Measurements from ENCODE around the gene SNX20.

Gene SNX20

GRCh38 chr16:50702725-50703124, 21.6 kb upstream of the SNX20 start:
- Histone ChIP-seq H3K4me3 (IDR thresholded peaks at IDR 0.05; ENCODE audit: insufficient read depth, low read depth, low read length) (no peak overlapping the region), H3K4me1 (ENCODE audit: low read depth, poor library complexity, severe bottlenecking) (no peaks in the 10 kb centered on the region), H4K20me1 (ENCODE audit: insufficient read depth) (no peaks in the 10 kb centered on the region), H3K4me2 (no peak overlapping the region), H3K27ac (no peak overlapping the region), H3K9ac (no peak overlapping the region), H2AFZ (ENCODE audit: low read depth) (no peak overlapping the region), H3K36me3 (ENCODE audit: insufficient read depth) (no peaks in the 10 kb centered on the region), H3K79me2 (ENCODE audit: insufficient read depth, low read depth) (no peaks in the 10 kb centered on the region), H3K27me3 (ENCODE audit: insufficient read depth, low read depth) (no peaks in the 10 kb centered on the region)
- no peak for TF ChIP-seq CTCF (conservative IDR thresholded peaks at IDR 0.05; ENCODE audit: low read depth, low read length)

- Histone ChIP-seq H3K27ac (no peak overlapping the region), H3K79me2 (ENCODE audit: insufficient read depth, low read depth) (no peaks in the 10 kb centered on the region), H3K4me1 (ENCODE audit: low read depth, poor library complexity, severe bottlenecking) (no peaks in the 10 kb centered on the region), H3K9ac (no peak overlapping the region), H3K27me3 (ENCODE audit: insufficient read depth, low read depth) (no peaks in the 10 kb centered on the region), H3K4me2 (no peak overlapping the region), H3K36me3 (ENCODE audit: insufficient read depth) (no peaks in the 10 kb centered on the region), H3K4me3 (IDR thresholded peaks at IDR 0.05; ENCODE audit: insufficient read depth, low read depth, low read length) (no peak overlapping the region), H4K20me1 (ENCODE audit: insufficient read depth) (no peaks in the 10 kb centered on the region), H2AFZ (ENCODE audit: low read depth) (no peak overlapping the region)
- no peak for TF ChIP-seq CTCF (conservative IDR thresholded peaks at IDR 0.05; ENCODE audit: low read depth, low read length)
Observed at GRCh38 chr16:50699326-50700159, 18.4 kb upstream of the SNX20 start.

- Histone ChIP-seq H3K4me3 (IDR thresholded peaks at IDR 0.05; ENCODE audit: insufficient read depth, low read depth, low read length) (no peak overlapping the region), H3K9ac (no peak overlapping the region), H3K27me3 (ENCODE audit: insufficient read depth, low read depth) (no peaks in the 10 kb centered on the region), H3K27ac (no peak overlapping the region), H2AFZ (ENCODE audit: low read depth) (peak overlapping the region; percentile 30; the same call in 1 of the 2 replicates), H4K20me1 (ENCODE audit: insufficient read depth) (no peaks in the 10 kb centered on the region), H3K79me2 (ENCODE audit: insufficient read depth, low read depth) (no peaks in the 10 kb centered on the region), H3K4me1 (ENCODE audit: low read depth, poor library complexity, severe bottlenecking) (no peaks in the 10 kb centered on the region), H3K4me2 (no peak overlapping the region), H3K36me3 (ENCODE audit: insufficient read depth) (no peaks in the 10 kb centered on the region)
- no peak for TF ChIP-seq CTCF (conservative IDR thresholded peaks at IDR 0.05; ENCODE audit: low read depth, low read length)
Observed at GRCh38 chr16:50697881-50698767, 17.0 kb upstream of the SNX20 start.

DNA sequence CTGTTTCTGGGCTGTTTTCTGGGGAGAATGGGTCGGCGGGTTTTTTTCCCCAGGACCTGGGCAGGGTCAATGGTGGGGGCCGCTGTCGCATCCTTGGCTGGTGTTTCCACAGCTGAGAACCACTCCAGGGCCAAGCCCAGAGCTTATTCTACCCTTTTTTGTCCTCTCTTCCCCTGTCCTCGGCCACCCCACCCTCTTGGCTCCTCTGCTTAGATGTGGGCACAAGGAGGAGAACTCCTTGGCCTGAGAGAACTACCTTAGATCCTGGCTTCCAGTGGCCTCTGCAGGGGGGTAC, 16.3 kb upstream of the SNX20 start:
- Histone ChIP-seq H3K36me3 (ENCODE audit: insufficient read depth) (no peaks in the 10 kb centered on the region), H2AFZ (ENCODE audit: low read depth) (no peak overlapping the region), H3K27me3 (ENCODE audit: insufficient read depth, low read depth) (no peaks in the 10 kb centered on the region), H3K4me3 (IDR thresholded peaks at IDR 0.05; ENCODE audit: insufficient read depth, low read depth, low read length) (no peak overlapping the region), H3K4me2 (no peak overlapping the region), H3K79me2 (ENCODE audit: insufficient read depth, low read depth) (no peaks in the 10 kb centered on the region), H4K20me1 (ENCODE audit: insufficient read depth) (no peaks in the 10 kb centered on the region), H3K4me1 (ENCODE audit: low read depth, poor library complexity, severe bottlenecking) (no peaks in the 10 kb centered on the region), H3K9ac (no peak overlapping the region), H3K27ac (no peak overlapping the region)
- TF ChIP-seq CTCF (conservative IDR thresholded peaks at IDR 0.05; ENCODE audit: low read depth, low read length) = no peak

Data from KMS-11 (cell line).